ENCODE data around the gene GBGT1. TPM values are rescaled to one million over a fixed set of nuclear protein-coding genes. Genes with fewer than 3 reads are reported as not detected.

Gene GBGT1
- total and polyA plus RNA-seq, 2 donors (not counting 1 experiment from before 2014, with no cell fraction given) = 19.6 to 52.7 TPM

DNA sequence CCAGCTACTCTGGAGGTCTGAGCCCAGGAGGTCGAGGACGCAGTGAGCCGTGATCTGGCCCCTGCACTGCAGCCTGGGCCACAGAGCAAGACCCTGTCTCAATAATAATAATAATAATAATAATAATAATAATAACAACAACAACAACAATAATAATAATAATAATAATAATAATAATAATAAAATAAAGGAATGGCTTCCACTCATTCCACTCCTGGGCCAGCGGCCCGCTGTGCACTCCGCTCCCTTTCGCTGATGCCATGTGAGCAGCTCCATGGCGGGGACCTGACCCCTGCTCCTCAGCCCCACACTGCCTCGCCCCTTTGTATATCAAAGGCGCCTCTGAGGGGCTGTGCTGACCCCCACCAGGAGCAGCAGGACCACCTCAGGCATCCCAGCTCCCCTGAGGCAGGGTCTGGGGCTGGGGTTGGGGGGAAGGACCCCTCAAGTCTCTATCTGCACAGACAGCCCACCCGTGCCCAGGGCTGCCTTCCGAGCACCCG, 20.0 kb downstream of the GBGT1 start:
- ATAC-seq (ENCODE audit: low read depth) (no peak), DNase-seq (no peak)
- CTCF ChIA-PET = interaction anchor here (0.6 to 12.7 kb wide), 24 partner anchors 10 to 599 kb away, joined by 3 to 599 read pairs (median 6); partner anchors contain the start of genes GTF3C5 and RALGDS
- peaks cover 29 to 56% of the 10 kb centered on the region in 2 donors for H3K4me1 ChIP-seq (ENCODE audit: control insufficient read depth in 2 of 2, insufficient read depth in 2 of 2, low read length in 2 of 2)
- Mint-ChIP-seq H3K4me3 (peak overlapping the region; percentile 84), H3K4me1 (peaks cover 66% of the 10 kb centered on the region), H3K27me3 (no peaks in the 10 kb centered on the region), H3K9me3 (ENCODE audit: insufficient read depth) (no peaks in the 10 kb centered on the region), H3K27ac (peak overlapping the region; percentile 86)
- no peaks in the 10 kb centered on the region for H3K27me3 ChIP-seq (replicated peaks in 1 of 4; ENCODE audit: control extremely low read depth in 1 of 4, control insufficient read depth in 3 of 4, insufficient read depth in 4 of 4, low read length in 3 of 4)
- H2AFZ ChIP-seq (ENCODE audit: insufficient read depth, low read depth, low read length, poor library complexity, severe bottlenecking) = no peak overlapping the region
- peak overlapping the region; percentile 64 to 67 for H3K27ac ChIP-seq (ENCODE audit: low read length in 2 of 2)
- POLR2A ChIA-PET = interaction anchor here (0.6 to 1.9 kb wide), 10 partner anchors 8 to 335 kb away, joined by 3 to 22 read pairs (median 5); partner anchors contain the start of genes GTF3C5, RALGDS and SLC2A6
- H3K79me2 ChIP-seq (ENCODE audit: control insufficient read depth, insufficient read depth, low read length) = peaks cover 90% of the 10 kb centered on the region
- peaks cover 77% of the 10 kb centered on the region for H4K20me1 ChIP-seq (ENCODE audit: control insufficient read depth, insufficient read depth, low read length, poor library complexity, severe bottlenecking)
- TF ChIP-seq, protein P1, sequence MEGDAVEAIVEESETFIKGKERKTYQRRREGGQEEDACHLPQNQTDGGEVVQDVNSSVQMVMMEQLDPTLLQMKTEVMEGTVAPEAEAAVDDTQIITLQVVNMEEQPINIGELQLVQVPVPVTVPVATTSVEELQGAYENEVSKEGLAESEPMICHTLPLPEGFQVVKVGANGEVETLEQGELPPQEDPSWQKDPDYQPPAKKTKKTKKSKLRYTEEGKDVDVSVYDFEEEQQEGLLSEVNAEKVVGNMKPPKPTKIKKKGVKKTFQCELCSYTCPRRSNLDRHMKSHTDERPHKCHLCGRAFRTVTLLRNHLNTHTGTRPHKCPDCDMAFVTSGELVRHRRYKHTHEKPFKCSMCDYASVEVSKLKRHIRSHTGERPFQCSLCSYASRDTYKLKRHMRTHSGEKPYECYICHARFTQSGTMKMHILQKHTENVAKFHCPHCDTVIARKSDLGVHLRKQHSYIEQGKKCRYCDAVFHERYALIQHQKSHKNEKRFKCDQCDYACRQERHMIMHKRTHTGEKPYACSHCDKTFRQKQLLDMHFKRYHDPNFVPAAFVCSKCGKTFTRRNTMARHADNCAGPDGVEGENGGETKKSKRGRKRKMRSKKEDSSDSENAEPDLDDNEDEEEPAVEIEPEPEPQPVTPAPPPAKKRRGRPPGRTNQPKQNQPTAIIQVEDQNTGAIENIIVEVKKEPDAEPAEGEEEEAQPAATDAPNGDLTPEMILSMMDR (IDR thresholded peaks at IDR 0.05) = no peak
- TF ChIP-seq EZH2 (IDR thresholded peaks at IDR 0.05; ENCODE audit: borderline replicate concordance, insufficient read depth, low read depth, low read length, poor library complexity, severe bottlenecking) = no peak
- H3K4me2 ChIP-seq (replicated peaks; ENCODE audit: low read depth, low read length, poor library complexity, severe bottlenecking) = peak overlapping the region; percentile 85
- H3K9me3 ChIP-seq (ENCODE audit: control extremely low read depth in 1 of 3, control insufficient read depth in 2 of 3, insufficient read depth in 1 of 3, low read length in 2 of 3) = no peaks in the 10 kb centered on the region
- H3K4me3 ChIP-seq (ENCODE audit: control extremely low read depth in 1 of 5, extremely low read depth in 1 of 5, insufficient read depth in 1 of 5, low read depth in 2 of 5, low read length in 4 of 5) = peak overlapping the region in 4 of 5 experiments; percentile 28 to 43 (median 38)
- no peaks in the 10 kb centered on the region for H3K36me3 ChIP-seq (replicated peaks in 1 of 2; ENCODE audit: control extremely low read depth in 1 of 2, control insufficient read depth in 1 of 2, extremely low read depth in 1 of 2, insufficient read depth in 2 of 2, low read length in 1 of 2)
- WGBS (ENCODE audit: insufficient coverage) = 82% methylated on average over 8 of the region's 13 CpGs
- intact Hi-C loops (cut with micrococcal nuclease) = loop anchor here (1.0 to 2.0 kb wide), 7 partner anchors 10 to 255 kb away; partner anchors contain the start of genes GTF3C5 and RALGDS
- H3K9ac ChIP-seq (ENCODE audit: low read length) = peak overlapping the region; percentile 52

Data from B cell (primary cell).